ENCODE results near the gene MMP19. TPM values are rescaled to one million over a fixed set of nuclear protein-coding genes. Genes with fewer than 3 reads are reported as not detected.

Gene MMP19
- total RNA-seq, 1 experiment from 2014 or later: 2.3 TPM

GRCh38 chr12:55797550-55797949, 45.2 kb downstream of the MMP19 start:
- Histone ChIP-seq H3K9me2 (ENCODE audit: insufficient read depth) (no peaks in the 10 kb centered on the region), H3K27ac (ENCODE audit: low read depth, low read length) (no peak overlapping the region), H3K4me2 (ENCODE audit: low read length) (no peak overlapping the region), H3K79me2 (ENCODE audit: insufficient read depth, low read length) (peaks cover 59% of the 10 kb centered on the region), H3K9ac (ENCODE audit: low read length) (no peak overlapping the region), H3K4me1 (ENCODE audit: control insufficient read depth in 1 of 2, insufficient read depth in 2 of 2, low read length in 2 of 2) (no peaks in the 10 kb centered on the region), H4K20me1 (ENCODE audit: insufficient read depth) (0 out of 2 replicates have a peak, but pooled peaks cover 3% of the 10 kb centered on the region), H3K36me3 (ENCODE audit: control insufficient read depth in 1 of 2, insufficient read depth in 2 of 2, low read length in 2 of 2) (peaks cover 43 to 47% of the 10 kb centered on the region in 2 experiments), H2AFZ (ENCODE audit: low read depth, low read length, poor library complexity, severe bottlenecking) (no peak overlapping the region), H3K4me3 (replicated peaks in 1 of 2; ENCODE audit: low read depth in 1 of 2, low read length in 2 of 2) (no peak overlapping the region), H3K27me3 (ENCODE audit: insufficient read depth, low read length) (no peaks in the 10 kb centered on the region), H3K9me3 (ENCODE audit: control insufficient read depth in 1 of 2, insufficient read depth in 1 of 2, low read depth in 1 of 2, low read length in 2 of 2) (no peaks in the 10 kb centered on the region)
- TF ChIP-seq YY1 (IDR thresholded peaks at IDR 0.05; ENCODE audit: extremely low read depth, insufficient replicate concordance, low read depth, low read length) (no peak), EZH2phosphoT487 (IDR thresholded peaks at IDR 0.05; ENCODE audit: borderline replicate concordance) (no peak), POLR2A (IDR thresholded peaks at IDR 0.05; ENCODE audit: borderline replicate concordance, extremely low read depth, insufficient read depth, insufficient read length) (no peak), SIN3A (IDR thresholded peaks at IDR 0.05; ENCODE audit: low read depth) (no peak), SP1 (IDR thresholded peaks at IDR 0.05; ENCODE audit: low read depth) (no peak), POLR2AphosphoS5 (IDR thresholded peaks at IDR 0.05; ENCODE audit: low read depth, low read length) (no peak), REST (IDR thresholded peaks at IDR 0.05; ENCODE audit: low read depth) (no peak), MAX (IDR thresholded peaks at IDR 0.05) (no peak), EZH2 (IDR thresholded peaks at IDR 0.05) (no peak), ELF1 (IDR thresholded peaks at IDR 0.05; ENCODE audit: borderline replicate concordance, low read depth) (no peak), EGR1 (IDR thresholded peaks at IDR 0.05; ENCODE audit: low read depth) (no peak), JUND (IDR thresholded peaks at IDR 0.05) (no peak)
- ChIA-PET RAD21 (ENCODE audit: low non-redundant PET in 1 of 2, low total read pairs in 2 of 2, uncharacterized antibody in 2 of 2, unreplicated experiment in 2 of 2) (interaction anchor here in 1 of 2 experiments (1.0 kb wide), 1 partner anchor 59 kb away, joined by 4 read pairs; no protein-coding TSS in a partner anchor), CTCF (interaction anchor here (0.6 to 2.8 kb wide), 7 partner anchors 11 to 68 kb away, joined by 3 to 19 read pairs (median 4); partner anchors contain the start of gene CD63), POLR2A (no interaction called here)
- ATAC-seq: no peak
- no TSS peak for BruUV-seq (replicated peaks)
- intact Hi-C loops (cut with micrococcal nuclease): loop anchor here (2.0 to 10.0 kb wide), 2 partner anchors 59 to 143 kb away; no protein-coding TSS in a partner anchor
- no peak for DNase-seq (ENCODE audit: low read depth, low spot score)
